GM18499 (cell line): ENCODE measurements around the gene KRTAP4-16.
"Not testable (repeated sequence)": the region's sequence is repeated elsewhere in the genome, so short reads cannot be mapped to it uniquely, and the experiment has no call there.

Experiments used
- ATAC-seq: cut with Tn5 transposase; IDR thresholded peaks from one replicate; pipeline ENCODE4 v1.9.1; 2021; ENCODE audit warnings: moderate number of reproducible peaks; ENCODE audit not compliant: insufficient read depth, unreplicated experiment

Gene KRTAP4-16

DNA sequence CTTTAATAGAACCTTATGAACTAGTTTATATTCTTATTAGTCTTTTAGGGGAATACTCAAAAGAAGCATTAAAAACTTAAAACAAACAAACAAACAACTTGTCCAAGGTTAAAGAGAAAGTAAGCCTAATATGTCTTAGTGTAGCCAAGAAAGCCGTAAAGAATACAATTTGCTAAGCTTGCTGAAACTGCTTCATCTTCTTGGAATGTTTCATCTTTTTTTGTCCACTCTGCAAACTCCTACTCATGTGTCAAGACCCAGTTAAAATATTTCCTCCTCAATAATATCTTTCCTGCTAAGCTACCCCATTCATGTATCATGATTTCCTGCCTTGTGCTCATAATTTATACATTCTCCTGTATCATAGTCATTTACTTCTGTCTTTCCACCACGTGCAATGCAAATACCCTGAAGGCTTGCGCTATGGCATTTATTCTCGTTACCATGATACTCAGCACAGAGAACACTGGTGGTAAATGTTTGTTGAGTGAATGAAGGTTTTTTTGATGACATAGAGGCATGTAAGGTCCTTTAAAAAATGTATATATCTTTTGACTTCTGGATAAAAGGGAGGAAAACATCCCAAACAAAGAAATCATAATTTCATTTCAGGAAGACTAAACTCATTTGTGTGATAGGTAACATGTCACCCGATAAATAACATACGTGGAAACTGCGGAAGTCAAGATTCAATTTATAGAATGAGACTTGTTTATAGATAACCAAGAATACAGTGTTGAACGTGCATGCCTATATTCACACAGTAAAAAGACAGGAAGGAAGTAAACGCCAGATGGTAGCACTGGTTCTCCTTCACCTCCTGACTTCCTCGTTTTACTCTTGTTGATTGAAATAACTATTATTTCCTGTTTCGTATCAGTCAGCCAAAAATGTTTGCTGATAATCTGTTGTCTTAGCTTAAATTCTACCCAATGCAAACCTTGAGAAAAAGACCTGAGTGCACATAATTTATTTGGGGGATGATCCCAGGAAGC lies 18.0 kb upstream of the KRTAP4-16 start:
- ATAC-seq = not testable (repeated sequence)

DNA sequence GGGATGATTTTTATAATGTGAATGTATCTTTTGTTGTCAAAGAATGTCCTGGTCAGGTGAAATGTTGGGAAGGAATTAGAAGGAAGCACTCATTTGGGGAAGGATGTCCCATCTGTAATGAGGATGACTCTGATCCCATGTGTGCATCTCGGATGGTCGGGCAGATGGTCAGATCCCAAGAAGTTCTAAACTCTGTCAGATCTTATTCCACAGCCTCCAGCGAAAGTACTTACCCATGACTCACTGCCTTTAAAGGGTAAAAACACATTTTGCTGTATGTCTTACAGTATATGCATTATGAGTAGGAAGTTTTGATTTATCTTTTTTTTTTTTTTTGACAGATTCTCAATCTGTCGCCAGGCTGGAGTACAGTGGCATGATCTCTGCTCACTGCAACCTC lies 16.7 kb upstream of the KRTAP4-16 start:
- no peak for ATAC-seq

DNA sequence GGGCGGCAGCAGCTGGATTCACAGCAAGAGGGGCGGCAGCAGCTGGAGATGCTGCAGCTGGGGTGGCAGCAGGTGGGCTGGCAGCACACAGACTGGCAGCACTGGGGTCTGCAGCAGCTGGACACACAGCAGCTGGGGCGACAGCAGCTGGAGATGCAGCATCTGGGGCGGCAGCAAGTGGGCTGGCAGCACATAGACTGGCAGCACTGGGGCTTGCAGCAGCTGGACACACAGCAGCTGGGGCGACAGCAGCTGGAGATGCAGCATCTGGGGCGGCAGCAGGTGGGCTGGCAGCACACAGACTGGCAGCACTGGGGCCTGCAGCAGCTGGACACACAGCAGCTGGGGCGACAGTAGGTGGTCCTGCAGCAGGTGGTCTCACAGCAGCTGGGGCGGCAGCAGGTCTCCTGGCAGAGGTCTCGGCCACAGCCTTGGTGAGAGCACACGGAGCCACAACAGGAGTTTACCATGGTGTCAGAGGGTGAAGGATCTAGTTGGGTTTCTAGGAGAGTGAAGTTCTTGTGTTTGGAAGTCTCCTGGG lies 15.9 kb upstream of the KRTAP4-16 start, which contains the start of gene KRTAP4-11:
Gene KRTAP4-11 (minus strand): TSS at position 528 of the 541 bp plus-strand sequence. CDS start 58 bp downstream, at position 470.
- ATAC-seq = not testable (repeated sequence)

DNA sequence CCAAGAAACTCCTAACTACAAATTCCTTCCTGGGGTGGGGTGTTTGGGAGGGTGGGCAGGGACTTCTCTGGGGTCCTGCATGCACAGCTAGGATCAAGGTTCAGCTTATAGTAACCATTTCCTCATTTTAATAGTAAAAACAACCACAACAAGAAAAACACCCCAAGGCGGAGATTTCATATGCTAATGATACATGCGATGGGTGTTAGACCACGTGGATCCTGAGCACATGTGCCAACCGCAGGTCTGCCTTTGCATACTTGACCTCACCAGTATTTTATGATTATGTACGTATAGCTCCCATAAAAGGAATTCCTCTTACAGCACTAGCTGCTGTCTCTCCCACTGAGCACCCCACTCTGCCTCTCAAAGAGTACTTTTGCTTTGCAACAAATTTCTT lies 14.3 kb upstream of the KRTAP4-16 start:
- ATAC-seq = no peak

DNA sequence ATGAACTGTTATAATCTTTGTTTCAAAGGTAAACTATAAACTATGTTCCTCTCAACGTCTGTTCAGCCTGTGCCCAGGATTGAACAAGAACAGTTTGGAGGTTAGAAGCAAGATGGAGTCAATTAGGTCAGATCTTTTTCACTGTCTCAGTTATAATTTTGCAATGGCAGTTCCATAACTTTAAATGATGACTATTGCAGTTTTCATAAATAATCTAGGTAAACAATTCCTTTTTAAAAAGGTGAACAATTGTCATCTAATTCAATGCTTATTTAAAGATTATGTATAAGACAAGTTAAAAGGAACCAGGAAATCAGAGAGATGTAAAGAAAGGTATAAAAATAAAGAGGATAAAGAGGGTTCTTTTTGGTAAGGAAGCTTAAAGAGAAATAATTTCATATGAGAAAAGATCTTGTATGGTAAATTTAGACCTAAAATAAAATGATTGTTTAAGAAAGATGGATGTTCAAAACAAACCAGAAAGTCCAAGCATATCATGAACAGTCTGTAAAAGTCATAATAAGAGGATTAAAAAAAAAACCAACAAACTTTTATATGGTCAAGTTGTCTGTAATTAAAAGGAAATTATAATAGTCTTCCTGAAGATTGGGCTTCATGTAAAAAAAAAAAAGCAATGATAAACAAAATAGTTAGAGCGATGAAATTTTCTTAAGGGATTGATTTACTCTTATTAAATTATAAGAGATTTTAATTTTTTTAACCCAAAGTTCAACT lies 9.3 kb upstream of the KRTAP4-16 start:
- no peak for ATAC-seq

DNA sequence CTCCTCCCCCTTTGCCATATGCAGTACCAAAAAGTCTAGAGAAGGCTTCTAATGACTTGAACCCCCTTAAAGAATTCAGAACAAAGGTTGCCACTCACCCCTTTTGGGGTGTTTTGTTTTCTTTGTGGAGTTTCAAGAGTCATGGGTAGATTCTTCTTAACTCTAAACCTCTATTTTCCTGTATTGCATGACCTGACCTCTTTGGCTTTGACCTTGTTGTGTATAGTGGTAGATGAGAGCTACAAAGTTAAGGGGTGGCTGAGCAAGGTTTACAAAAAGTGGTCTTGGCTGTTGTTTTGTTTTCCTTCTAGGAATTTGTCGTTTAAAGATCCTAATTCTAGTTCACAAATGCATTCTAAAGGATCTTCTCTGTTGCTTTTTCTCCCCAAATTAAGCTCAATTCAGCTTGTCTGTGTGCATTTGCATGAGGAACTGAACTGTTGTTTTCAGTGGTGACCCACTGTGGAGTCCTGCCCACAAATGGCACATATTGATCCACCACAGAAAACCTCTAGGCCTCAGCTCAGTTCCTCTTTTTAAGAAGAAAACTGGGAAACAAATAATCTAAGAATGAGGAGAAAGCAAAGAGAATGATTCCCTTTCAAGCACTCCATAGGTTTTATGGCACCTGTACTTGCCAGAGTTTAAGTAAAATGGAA lies 6.8 kb upstream of the KRTAP4-16 start:
- ATAC-seq = not testable (repeated sequence)

DNA sequence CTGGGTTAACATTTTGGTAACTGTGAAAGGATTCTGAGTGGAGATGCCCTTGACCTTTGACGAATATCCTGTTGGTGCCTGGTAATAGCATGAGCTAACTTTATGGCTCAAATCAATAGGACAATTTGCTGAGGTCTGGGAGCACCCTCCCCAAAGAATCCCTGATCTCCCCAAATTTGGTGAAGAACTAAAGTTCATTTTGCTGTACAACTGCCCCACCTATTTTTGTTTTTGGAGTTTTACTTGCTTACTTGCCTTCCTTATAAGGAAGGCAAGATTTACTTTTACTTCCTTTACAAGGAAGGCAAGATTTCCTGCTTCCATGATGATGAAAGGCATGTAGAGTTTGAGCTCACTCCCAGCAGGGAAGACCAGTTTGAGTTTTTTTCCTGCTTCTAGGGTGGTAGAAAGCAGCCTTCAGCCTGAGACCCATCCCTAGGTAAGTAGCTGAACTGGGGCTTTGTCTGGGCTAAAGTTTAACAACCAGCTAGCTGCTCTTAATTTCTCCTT lies 6.0 kb upstream of the KRTAP4-16 start:
- ATAC-seq = no peak

DNA sequence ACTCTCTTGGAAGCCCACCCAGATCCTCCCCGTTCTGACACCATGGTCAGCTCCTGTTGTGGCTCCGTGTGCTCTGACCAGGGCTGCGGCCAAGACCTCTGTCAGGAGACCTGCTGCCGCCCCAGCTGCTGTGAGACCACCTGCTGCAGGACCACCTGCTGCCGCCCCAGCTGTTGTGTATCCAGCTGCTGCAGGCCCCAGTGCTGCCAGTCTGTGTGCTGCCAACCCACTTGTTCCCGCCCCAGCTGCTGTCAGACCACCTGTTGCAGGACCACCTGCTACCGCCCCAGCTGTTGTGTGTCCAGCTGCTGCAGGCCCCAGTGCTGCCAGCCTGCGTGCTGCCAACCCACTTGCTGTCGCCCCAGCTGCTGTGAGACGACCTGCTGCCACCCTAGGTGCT lies 3.3 kb upstream of the KRTAP4-16 start, which contains the start of gene KRTAP4-9:
Gene KRTAP4-9 (plus strand): TSS at position 43 of the 400 bp plus-strand sequence. CDS start 0 bp downstream, at position 43.
- ATAC-seq = not testable (repeated sequence)

DNA sequence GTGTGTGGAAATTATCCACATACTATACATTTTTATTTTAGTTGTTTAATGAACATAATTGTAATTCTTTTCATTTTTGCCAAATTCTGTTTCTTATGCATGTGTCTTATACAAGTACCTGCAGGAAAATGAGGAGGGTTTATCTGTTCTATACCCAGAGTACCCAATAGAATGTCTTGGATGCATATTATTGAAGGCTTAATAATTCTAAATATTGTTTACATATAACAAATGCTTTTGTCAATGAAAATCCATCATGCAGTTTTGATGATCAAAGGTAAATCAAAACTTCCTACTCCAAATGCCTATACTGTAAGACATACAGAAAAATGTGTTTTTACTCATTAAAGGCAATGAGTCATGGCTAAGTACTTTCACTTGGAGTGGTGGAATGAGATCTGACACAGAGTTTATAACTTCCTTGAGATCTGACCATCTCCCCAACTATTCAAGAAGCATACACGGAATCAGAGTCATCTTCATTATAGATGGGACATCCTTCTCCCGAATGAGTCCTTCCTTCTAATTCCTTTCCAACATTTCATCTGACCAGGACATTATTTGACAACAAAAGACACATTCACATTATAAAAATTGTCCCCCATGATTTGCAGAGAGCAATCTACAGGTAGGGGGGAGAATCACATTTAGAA lies 2.5 kb upstream of the KRTAP4-16 start:
- not testable (repeated sequence) for ATAC-seq

DNA sequence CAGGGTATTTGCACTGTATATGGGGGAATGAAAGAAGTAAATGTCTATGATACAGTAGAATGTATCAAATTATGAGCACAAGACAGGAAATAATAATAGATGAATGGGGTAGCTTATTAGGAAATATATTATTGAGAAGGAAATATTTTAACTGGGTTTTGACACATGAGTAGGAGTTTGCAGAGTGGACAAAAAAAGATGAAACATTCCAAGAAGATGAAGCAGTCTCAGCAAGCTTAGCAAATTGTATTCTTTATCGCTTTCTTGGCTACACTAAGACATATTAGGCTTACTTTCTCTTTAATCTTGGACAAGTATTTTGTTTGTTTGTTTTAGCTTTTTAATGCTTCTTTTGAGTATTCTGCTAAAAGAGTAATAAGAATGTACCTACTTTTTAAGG lies 1.9 kb upstream of the KRTAP4-16 start:
- no peak for ATAC-seq

DNA sequence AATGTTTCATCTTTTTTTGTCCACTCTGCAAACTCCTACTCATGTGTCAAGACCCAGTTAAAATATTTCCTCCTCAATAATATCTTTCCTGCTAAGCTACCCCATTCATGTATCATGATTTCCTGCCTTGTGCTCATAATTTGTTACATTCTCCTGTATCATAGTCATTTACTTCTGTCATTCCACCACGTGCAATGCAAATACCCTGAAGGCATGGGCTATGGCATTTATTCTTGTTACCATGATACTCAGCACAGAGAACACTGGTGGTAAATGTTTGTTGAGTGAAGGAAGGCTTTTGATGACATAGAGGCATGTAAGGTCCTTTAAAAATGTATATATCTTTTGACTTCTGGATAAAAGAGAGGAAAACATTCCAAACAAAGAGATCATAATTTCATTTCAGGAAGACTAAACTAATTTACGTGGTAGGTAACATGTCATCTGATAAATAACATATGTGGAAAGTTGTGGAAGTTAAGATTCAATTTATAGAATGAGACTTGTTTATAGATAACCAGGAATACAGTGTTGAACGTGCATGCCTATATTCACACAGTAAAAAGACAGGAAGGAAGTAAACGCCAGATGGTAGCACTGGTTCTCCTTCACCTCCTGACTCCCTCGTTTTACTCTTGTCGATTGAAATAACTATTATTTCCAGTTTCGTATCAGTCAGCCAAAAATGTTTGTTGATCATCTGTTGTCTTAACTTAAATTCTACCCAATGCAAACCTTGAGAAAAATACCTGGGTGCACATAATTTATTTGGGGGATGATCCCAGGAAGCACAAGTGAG lies 2.1 kb downstream of the KRTAP4-16 start:
- not testable (repeated sequence) for ATAC-seq

DNA sequence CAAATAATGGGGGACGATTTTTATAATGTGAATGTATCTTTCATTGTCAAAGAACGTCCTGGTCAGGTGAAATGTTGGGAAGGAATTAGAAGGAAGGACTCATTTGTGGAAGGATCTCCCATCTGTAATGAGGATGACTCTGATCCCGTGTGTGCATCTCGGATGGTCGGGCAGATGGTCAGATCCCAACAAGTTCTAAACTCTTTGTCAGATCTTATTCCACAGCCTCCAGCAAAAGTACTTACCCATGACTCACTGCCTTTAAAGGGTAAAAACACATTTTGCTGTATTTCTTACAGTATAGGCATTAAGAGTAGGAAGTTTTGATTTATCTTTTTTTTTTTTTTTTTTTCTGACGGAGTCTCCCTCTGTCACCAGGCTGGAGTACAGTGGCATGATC lies 3.5 kb downstream of the KRTAP4-16 start:
- ATAC-seq = no peak

DNA sequence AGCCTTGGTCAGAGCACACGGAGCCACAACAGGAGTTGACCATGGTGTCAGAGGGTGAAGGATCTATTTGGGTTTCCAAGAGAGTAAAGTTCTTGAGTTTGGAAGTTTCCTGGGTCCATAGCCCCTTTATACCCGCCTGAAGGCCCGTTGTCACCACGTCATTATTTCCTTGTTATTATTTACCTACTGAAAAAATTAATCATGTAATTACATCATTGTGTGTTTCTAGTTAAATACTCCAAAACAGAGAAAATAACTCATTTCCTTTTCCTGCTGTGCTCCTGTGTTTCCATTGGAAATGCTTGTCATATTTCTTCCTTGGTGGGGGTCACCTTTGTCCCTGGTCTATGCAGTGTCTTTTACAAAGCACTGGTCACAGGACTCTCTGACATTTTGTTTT lies 4.0 kb downstream of the KRTAP4-16 start, which contains the start of gene KRTAP4-8:
Gene KRTAP4-8 (minus strand): TSS at position 101 of the 400 bp plus-strand sequence. CDS start 58 bp downstream, at position 43.
- no peak for ATAC-seq

DNA sequence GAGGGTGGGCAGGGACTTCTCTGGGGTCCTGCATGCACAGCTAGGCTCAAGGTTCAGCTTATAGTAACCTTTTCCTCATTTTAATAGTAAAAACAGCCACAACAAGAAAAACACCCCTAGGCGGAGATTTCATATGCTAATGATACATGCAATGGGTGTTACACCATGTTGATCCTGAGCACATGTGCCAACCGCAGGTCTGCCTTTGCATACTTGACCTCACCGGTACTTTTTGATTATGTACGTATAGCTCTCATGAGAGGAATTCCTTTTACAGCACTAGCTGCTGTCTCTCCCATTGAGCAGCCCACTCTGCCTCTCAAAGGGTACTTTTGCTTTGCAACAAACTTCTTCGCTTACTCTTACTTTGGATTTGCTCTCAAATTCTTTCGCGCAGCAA lies 6.0 kb downstream of the KRTAP4-16 start:
- ATAC-seq = no peak

DNA sequence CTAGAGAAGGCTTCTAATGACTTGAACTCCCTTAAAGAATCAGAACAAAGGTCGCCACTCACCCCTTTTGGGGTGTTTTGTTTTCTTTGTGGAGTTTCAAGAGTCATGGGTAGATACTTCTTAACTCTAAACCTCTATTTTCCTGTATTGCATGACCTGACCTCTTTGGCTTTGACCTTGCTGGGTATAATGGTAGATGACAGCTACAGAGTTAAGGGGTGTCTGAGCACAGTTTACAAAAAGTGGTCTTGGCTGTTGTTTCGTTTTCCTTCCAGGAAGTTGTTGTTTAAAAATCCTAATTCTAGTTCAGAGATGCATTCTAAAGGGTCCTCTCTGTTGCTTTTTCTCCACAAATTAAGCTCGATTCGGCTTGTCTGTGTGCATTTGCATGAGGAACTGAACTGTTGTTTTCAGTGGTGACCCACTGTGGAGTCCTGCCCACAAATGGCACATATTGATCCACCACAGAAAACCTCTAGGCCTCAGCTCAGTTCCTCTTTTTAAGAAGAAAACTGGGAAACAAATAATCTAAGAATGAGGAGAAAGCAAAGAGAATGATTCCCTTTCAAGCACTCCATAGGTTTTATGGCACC lies 13.2 kb downstream of the KRTAP4-16 start:
- ATAC-seq = not testable (repeated sequence)

DNA sequence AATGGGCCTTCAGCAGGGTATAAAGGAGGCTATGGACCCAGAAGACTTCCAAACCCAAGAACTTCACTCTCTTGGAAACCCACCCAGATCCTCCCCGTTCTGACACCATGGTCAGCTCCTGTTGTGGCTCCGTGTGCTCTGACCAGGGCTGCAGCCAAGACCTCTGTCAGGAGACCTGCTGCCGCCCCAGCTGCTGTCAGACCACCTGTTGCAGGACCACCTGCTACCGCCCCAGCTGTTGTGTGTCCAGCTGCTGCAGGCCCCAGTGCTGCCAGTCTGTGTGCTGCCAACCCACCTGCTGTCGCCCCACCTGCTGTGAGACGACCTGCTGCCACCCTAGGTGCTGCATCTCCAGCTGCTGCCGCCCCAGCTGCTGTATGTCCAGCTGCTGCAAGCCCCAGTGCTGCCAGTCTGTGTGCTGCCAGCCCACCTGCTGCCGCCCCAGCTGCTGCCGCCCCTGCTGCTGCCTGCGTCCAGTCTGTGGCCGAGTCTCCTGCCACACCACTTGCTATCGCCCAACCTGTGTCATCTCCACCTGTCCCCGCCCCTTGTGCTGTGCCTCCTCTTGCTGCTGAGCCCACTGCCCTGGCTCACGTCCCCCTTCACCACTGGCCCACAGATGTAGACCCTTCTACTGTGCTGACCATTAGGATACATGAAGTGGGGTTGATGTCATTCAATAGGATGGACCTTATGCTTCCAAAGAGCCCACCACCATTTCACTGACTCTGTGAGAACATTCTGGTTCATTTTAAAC lies 17.7 kb downstream of the KRTAP4-16 start, which contains the start of gene KRTAP4-7:
Gene KRTAP4-7 (plus strand): TSS at position 51 of the 757 bp plus-strand sequence. CDS start 57 bp downstream, at position 108.
- not testable (repeated sequence) for ATAC-seq

DNA sequence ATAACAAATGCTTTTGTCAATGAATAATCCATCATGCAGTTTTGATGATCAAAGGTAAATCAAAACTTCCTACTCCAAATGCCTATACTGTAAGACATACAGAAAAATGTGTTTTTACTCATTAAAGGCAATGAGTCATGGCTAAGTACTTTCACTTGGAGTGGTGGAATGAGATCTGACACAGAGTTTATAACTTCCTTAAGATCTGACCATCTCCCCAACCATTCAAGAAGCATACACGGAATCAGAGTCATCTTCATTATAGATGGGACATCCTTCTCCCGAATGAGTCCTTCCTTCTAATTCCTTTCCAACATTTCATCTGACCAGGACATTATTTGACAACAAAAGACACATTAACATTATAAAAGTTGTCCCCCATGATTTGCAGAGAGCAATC lies 18.6 kb downstream of the KRTAP4-16 start:
- ATAC-seq = not testable (repeated sequence)
